OCI-LY3 (cell line): Measurements from ENCODE around the gene ACE.

Experiments
- EZH2phosphoT487 ChIP-seq: fragments of 200-600 bp; shearing (Covaris generic); IDR thresholded peaks from 2 replicates; pipeline ENCODE4 v1.6.1; 2018; ENCODE audit warnings: antibody characterized with exemption, mixed run types, low read depth
- TF ChIP-seq, protein P1 (sequence below): fragments of 200-600, 300-600 bp; sonication (generic); IDR thresholded peaks from 2 replicates; pipeline ENCODE4 v1.5.1; 2014; ENCODE audit warnings: antibody characterized with exemption, low read length, low read depth

DNA sequence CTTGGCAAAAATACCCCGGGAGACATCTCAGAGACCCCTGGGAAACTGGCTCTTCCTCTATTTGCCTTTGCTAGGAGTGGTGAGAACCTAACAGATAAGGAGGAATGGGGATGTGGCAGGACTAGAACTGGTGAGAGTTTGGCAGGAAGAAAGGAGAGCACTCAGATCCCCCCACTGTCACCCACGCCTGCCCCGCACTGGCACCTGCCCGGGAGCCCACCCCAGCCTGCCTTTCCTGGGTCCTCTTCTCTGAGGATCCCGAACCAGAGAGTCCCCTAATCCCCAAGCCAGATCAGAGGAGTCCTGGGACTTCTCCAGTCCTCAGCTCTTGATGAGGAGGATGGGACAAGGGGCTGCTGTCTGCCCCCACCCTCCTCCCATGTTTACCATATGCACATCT lies 50.0 kb downstream of the ACE start:
- TF ChIP-seq EZH2phosphoT487: no peak
- TF ChIP-seq, protein P1, sequence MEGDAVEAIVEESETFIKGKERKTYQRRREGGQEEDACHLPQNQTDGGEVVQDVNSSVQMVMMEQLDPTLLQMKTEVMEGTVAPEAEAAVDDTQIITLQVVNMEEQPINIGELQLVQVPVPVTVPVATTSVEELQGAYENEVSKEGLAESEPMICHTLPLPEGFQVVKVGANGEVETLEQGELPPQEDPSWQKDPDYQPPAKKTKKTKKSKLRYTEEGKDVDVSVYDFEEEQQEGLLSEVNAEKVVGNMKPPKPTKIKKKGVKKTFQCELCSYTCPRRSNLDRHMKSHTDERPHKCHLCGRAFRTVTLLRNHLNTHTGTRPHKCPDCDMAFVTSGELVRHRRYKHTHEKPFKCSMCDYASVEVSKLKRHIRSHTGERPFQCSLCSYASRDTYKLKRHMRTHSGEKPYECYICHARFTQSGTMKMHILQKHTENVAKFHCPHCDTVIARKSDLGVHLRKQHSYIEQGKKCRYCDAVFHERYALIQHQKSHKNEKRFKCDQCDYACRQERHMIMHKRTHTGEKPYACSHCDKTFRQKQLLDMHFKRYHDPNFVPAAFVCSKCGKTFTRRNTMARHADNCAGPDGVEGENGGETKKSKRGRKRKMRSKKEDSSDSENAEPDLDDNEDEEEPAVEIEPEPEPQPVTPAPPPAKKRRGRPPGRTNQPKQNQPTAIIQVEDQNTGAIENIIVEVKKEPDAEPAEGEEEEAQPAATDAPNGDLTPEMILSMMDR: no peak
